Measurements from ENCODE around the gene ANKRD11. TPM values are rescaled to one million over a fixed set of nuclear protein-coding genes. Genes with fewer than 3 reads are reported as not detected.

ANKRD11 gene
- total RNA-seq, 1 experiment from 2014 or later: 99.4 TPM

DNA sequence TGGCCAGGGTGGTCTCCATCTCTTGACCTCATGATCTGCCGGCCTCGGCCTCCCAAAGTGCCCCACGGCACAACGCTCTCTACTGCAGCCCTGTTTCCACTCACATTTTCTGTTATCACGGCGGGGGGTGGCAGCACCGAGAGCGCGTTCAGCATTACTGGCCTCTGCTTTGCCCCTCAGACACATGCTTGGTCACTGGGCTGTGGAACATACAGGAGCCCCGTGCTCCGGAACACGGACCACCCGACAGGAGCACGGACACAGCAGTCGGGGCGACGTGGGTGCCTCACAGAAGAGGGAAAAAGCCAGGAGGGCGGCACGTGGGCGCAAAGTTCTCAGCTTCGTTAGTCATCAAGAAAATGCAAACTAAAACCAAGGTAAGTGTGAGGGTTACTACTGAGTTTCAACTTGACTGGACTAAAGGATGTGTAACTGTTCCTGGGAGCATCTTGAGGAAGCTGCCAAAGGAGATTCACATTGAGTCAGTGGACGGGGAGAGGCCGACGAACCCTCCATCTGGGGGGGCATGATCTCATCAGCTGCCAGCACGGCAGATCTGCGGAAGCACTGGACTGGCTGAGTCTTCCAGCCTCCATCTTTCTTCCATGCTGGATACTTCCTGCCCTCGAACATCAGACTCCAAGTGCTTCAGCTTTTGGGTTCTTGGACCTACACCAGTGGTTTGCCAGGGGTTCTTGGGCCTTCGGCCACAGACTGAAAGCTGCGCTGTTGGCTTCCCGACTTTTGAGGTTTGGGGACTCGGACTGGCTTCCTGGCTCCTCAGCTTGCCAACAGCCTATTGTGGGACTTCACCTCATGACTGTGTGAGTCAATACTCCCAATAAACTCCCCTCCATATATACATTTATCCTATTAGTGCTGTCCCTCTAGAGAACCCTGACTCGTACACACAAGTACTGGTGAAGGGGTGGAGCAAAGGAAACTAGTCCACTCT is 166.0 kb downstream of the ANKRD11 start:
- BruUV-seq (replicated peaks): no TSS peak
- intact Hi-C loops (cut with micrococcal nuclease; ENCODE audit: unreplicated experiment) (no loop called here), in situ Hi-C loops (cut with HindIII; ENCODE audit: low pct_unique_long_range_greater_than_20kb, low sequenced_read_pairs) (no loop called here)
- TF ChIP-seq SIN3A (IDR thresholded peaks at IDR 0.05; ENCODE audit: borderline replicate concordance, insufficient read depth, low read depth, low read length) (no peak), CTCF (IDR thresholded peaks at IDR 0.05) (no peak), TCF7L2 (IDR thresholded peaks at IDR 0.05; ENCODE audit: low read depth, low read length) (no peak), POLR2AphosphoS5 (IDR thresholded peaks at IDR 0.05; ENCODE audit: low read depth, low read length) (no peak), REST (IDR thresholded peaks at IDR 0.05; ENCODE audit: insufficient read depth in 1 of 2, low read depth in 2 of 2, low read length in 1 of 2) (no peak)
- Histone ChIP-seq H3K4me3 (ENCODE audit: low read depth in 2 of 2, low read length in 2 of 2) (no peak overlapping the region), H3K27ac (ENCODE audit: low read length) (peak overlapping the region; percentile 85), H3K27me3 (ENCODE audit: control insufficient read depth, insufficient read depth, low read length) (no peaks in the 10 kb centered on the region), H3K4me1 (ENCODE audit: control insufficient read depth, insufficient read depth, low read length) (peaks cover 93% of the 10 kb centered on the region), H3K9me3 (ENCODE audit: control insufficient read depth, insufficient read depth, low read depth, low read length) (no peaks in the 10 kb centered on the region), H3K36me3 (ENCODE audit: control insufficient read depth, insufficient read depth, low read length) (no peaks in the 10 kb centered on the region)
- DNase-seq (ENCODE audit: low read depth, low spot score): no peak
- ChIA-PET CTCF (no interaction called here), POLR2A (no interaction called here)
- no peak for ATAC-seq

- in situ Hi-C loops (cut with HindIII; ENCODE audit: low pct_unique_long_range_greater_than_20kb, low sequenced_read_pairs): no loop called here
- CTCF ChIA-PET: no interaction called here
- peak overlapping the region in 1 of 2 experiments; percentile 15; a peak in 1 of 4 replicates for H3K4me3 ChIP-seq (ENCODE audit: low read depth in 2 of 2, low read length in 2 of 2)
- no peak for DNase-seq (ENCODE audit: low read depth, low spot score)
- TF ChIP-seq TCF7L2 (IDR thresholded peaks at IDR 0.05; ENCODE audit: low read depth, low read length) (no peak), POLR2AphosphoS5 (IDR thresholded peaks at IDR 0.05; ENCODE audit: low read depth, low read length) (no peak), SIN3A (IDR thresholded peaks at IDR 0.05; ENCODE audit: borderline replicate concordance, insufficient read depth, low read depth, low read length) (no peak), CTCF (IDR thresholded peaks at IDR 0.05) (no peak), REST (IDR thresholded peaks at IDR 0.05; ENCODE audit: insufficient read depth in 1 of 2, low read depth in 2 of 2, low read length in 1 of 2) (no peak)
- intact Hi-C loops (cut with micrococcal nuclease; ENCODE audit: unreplicated experiment): no loop called here
- no peaks in the 10 kb centered on the region for H3K36me3 ChIP-seq (ENCODE audit: control insufficient read depth, insufficient read depth, low read length)
- no TSS peak for BruUV-seq (replicated peaks)
- no peaks in the 10 kb centered on the region for H3K9me3 ChIP-seq (ENCODE audit: control insufficient read depth, insufficient read depth, low read depth, low read length)
- POLR2A ChIA-PET: interaction anchor here (0.5 kb wide), 1 partner anchor 184 kb away, joined by 3 read pairs; no protein-coding TSS in a partner anchor
- H3K27ac ChIP-seq (ENCODE audit: low read length): peak overlapping the region; percentile 93
- H3K27me3 ChIP-seq (ENCODE audit: control insufficient read depth, insufficient read depth, low read length): no peaks in the 10 kb centered on the region
- H3K4me1 ChIP-seq (ENCODE audit: control insufficient read depth, insufficient read depth, low read length): peaks cover 93% of the 10 kb centered on the region
- peak; percentile 20; the same call in 1 of the 2 replicates for ATAC-seq
Observed at GRCh38 chr16:89323120-89323960, 167.0 kb downstream of the ANKRD11 start.

All from Panc1 (cell line).